LNCAP (cell line): Measurements from ENCODE around the gene ZNF593.

Source experiments
- TF ChIP-seq, protein P1 (sequence below): fragments of 450-650 bp; IDR thresholded peaks from 2 replicates; pipeline ENCODE4 v1.5.1; 2017; ENCODE audit warnings: mild to moderate bottlenecking

The ZNF593 gene

DNA sequence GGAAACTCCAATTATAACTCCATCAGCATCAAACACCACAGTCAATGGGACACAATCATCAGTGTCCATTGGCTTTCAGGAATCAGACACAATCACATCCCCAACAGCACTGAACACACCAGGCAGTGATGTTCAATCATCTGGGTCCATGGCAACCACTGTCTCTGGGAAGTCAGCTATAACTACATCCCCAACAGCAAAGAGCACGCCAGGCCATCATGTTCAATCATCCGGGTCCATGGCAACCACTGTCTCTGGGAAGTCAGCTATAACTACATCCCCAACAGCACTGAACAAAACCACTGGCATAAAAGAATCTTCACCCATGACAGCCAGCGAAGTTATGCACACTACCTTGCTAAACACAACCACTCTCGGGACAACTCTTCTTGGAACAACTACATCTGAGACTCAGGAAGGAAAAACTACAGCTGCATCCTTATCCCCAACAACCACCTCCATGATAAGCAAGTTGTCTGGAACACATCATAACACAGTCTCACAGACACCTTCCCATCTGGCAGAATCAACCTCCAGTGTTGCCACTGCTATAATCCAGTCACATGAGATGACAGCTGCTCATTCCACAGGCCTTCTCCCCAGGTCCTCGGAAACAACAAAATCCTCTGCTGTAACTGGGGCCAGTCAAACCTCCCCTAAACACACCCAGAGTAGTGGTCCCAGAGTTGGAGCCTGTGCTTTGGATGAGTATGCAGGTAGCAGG is 40.6 kb downstream of the ZNF593 start:
- TF ChIP-seq, protein P1, sequence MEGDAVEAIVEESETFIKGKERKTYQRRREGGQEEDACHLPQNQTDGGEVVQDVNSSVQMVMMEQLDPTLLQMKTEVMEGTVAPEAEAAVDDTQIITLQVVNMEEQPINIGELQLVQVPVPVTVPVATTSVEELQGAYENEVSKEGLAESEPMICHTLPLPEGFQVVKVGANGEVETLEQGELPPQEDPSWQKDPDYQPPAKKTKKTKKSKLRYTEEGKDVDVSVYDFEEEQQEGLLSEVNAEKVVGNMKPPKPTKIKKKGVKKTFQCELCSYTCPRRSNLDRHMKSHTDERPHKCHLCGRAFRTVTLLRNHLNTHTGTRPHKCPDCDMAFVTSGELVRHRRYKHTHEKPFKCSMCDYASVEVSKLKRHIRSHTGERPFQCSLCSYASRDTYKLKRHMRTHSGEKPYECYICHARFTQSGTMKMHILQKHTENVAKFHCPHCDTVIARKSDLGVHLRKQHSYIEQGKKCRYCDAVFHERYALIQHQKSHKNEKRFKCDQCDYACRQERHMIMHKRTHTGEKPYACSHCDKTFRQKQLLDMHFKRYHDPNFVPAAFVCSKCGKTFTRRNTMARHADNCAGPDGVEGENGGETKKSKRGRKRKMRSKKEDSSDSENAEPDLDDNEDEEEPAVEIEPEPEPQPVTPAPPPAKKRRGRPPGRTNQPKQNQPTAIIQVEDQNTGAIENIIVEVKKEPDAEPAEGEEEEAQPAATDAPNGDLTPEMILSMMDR = no peak

DNA sequence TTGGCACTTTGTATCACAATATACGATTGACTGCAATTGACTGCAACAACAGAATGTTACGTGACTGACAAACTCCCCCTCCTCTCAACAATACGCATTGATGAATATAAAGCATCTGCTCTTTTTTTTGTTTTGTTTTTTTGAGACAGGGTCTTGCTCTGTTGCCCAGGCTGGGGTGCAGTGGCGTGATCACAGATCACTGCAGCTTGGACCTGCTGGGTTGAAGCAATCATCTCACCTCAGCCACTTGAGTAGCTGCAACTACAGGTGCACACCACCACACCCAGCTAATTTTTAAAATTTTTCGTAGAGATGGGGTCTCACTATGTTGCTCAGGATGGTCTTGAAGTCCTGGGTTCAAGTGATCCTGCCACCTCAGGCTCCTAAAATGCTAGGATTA is 43.0 kb downstream of the ZNF593 start:
- TF ChIP-seq, protein P1 = no peak

DNA sequence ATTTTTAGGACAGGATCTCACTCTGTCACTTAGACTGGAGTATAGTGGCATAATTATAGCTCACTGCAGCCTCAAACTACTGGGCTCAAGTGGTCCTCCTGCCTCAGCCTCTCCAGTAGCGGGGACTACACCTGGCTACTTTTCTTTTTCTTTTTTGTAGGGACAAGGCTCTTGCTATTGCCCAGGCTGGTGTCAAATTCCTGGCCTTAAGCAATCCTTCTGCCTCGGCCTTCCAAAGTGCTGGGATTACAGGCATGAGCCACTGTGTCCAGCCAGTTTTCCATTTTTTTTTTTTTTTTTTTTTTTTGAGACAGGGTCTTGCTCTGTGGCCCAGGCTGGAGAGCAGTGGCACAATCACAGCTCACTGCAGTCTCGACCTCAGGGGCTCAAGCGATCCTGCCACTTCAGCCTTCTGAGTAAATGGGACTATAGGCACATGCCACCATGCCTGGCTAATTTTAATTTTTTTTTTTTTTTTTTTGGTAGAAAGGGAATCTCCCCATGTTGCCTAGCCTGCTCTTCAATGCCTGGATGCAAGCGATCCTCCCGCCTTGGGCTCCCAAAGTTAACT is 43.7 kb downstream of the ZNF593 start:
- TF ChIP-seq, protein P1 = no peak

DNA sequence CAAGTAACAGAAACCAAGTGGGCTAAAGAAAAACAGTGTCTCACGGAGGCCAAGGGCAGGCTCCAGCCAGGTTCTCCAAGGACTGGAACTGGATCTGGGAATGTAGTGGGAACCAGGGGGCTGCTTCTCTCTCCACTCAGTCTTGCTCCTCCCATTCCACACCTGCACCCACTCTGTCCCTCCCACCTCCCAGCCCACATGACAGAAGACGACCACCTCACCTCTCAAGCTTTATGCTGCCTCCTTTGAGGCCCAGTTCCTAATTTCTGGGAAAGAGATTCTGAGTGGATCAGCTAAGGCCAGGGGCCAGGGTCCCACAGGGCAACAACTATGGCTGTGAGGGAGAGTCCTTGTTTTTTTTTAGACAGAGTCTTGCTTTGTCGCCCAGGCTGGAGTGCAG is 45.5 kb downstream of the ZNF593 start:
- TF ChIP-seq, protein P1 = no peak

DNA sequence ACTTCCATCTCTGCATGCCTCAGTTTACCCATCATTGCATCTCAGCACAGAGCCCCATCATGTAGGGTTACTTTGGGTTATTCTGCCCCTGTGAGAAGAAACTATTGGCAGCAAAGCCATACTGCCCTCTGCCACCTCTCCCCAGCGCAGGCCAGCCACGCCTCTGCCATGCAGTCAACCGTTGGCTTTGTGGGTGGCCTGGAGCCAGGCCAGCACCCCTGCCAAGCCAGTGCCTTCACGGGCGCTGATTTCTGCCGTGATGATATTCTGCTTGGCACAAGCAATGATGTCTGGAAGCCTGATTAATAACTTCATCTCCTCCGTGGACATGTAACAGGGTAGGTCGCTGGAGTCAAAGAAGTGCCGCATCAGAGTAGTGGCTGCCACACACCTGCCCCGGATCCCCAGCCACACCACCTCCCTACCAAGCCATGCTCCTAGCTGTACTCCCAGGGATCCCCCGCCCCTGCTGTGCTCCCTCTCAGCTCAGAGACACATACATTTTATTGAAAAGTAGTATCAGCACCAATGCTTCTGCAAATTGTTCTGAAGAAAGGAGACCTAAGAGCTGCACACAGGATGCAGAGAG is 49.3 kb downstream of the ZNF593 start:
- TF ChIP-seq, protein P1 = no peak
